GM18505 (cell line): ENCODE data around the gene GTF2B.
"Not testable (repeated sequence)": the region's sequence is repeated elsewhere in the genome, so short reads cannot be mapped to it uniquely, and the experiment has no call there.

Experiments
- ATAC-seq: cut with Tn5 transposase; IDR thresholded peaks from one replicate; pipeline ENCODE4 v1.9.1; 2021; ENCODE audit not compliant: unreplicated experiment
- POLR2A ChIP-seq: IDR thresholded peaks from 4 replicates; pipeline ENCODE4 v1.6.1; 2011; ENCODE audit warnings: borderline replicate concordance; ENCODE audit not compliant: insufficient read depth, insufficient read length; ENCODE audit errors: extremely low read depth

GTF2B gene

DNA sequence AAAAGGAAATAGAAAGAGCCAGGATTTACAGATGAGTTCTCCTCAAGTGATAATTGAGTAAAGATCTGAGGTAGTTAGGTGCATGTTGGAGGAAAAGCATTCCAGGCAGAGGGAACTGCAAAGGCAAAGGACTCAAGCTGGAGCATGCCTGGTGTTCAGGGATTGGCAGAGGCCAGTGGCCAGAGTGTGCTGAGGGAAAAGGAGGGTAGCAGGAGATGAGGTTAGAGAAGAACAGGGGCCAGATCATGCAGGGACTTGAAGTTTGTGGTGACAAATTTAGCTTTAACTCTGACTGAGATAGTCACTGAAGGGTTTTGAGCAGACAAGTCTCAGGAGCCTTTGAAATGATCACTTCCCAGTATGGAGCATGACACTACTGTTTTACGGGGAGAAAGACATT is 19.0 kb upstream of the GTF2B start:
- ATAC-seq: no peak
- TF ChIP-seq POLR2A: no peak

DNA sequence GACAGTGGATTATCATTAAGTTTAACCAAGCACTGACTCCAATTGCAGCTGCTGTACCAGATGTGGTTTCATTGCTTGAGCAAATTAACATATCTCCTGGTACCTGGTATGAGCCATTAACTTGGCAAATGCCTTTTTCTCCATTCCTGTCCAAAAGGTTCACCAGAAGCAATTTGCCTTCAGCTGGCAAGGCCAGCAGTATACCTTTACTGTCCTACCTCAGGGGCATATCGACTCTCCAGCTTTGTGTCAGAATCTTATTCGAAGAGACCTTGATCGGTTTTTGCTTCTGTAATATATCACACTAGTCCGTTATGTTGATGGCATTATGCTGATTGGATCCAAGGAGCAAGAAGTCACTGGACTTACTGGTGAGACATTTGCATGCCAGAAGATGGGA is 9.5 kb upstream of the GTF2B start:
- TF ChIP-seq POLR2A: no peak
- no peak for ATAC-seq

DNA sequence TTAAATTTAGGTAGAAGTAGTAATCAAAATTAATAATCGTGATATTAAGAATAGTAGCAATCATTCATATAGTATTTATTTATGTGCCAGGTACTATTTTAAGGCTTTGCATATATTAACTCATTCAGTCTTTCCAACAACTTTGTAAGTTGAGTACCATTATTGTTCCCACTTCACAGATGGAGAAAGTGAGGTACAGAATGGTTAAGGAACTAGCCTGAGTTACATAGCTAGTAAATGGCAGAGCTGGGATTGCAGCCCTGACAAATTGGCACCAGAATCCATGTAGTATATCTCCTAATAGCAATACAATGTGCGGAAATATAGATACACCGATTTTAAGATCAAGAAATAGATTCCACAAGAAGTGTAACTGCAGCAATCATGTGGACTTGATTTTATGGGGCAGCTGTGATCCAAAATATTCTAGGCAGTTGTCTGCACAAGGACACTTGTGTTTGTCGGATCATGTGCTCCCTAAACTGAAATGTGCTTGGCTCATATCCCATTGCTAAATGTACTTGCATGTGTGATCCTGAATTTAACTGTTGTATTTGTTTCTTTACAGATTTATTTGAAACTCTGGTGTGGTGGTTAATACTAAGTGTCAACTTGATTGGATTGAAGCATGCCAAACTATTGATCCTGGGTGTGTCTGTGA is 5.8 kb upstream of the GTF2B start:
- TF ChIP-seq POLR2A: no peak
- no peak for ATAC-seq

DNA sequence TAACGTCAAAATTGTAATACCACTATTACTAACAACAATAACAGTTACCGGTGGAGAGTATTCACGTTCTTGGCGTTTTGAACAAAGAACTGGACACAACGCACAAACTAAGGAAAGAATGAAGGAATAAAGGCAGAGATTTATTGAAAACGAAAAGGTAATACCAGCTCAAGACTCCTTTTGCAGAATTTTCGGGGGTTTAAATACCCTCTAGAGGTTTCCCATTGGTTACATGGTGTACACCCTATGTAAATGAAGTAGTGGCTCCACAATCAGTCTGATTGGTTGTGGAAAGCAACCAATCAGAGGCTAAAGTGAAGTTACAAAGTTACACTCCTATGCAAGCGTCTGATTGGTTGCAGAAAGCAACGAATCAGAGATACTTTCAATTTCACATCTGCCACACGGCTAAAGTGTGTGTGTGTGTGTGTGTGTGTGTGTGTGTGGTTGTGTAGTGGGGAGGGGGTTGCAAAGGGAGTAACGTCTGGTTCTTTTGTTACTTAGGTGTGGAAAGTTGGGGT is 1.1 kb upstream of the GTF2B start:
- no peak for ATAC-seq
- no peak for TF ChIP-seq POLR2A

DNA sequence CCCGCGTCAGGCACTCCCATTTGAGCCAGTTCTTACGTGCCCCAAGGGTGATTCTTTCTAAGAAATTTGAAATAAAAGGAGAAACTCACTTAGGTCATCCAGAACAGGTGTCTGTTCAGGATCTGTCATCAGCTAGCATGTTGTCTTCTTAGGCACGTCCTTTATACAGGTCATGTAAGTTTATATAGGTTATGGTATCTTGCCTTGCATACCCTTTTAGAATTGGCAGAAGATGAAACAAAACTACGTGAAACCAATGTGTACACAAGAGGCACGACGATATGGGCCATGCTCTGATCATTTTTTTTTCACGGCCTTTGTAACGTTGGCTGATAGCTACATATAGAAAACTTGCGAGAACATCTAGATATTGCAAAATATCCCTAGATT is 579 bp upstream of the GTF2B start:
- no peak for TF ChIP-seq POLR2A
- no peak for ATAC-seq

DNA sequence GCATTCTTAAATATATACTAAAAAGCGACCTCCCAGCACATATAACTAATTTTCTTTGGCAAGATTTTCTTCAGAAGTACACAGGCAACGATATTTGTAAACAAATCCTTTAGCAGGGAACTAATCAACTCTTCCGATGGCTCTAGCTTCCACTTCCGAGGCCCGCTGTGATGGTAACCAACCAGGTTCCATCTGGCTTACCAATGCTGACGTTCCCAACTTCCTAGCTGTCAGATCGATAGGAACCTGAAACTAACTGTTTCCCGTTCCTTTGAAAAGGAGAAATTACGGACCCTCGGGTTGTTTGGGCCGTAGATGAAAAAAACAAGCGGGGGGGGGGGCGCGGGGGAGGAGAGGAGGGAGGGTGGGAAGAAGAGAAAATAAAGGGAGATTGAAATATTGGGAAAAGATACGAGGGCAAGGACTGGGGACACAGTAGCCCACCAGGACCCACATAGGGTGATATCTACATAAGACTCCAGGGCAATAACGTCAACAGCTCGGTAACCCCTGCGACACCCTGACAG is 513 bp downstream of the GTF2B start:
- ATAC-seq: no peak
- TF ChIP-seq POLR2A: no peak

DNA sequence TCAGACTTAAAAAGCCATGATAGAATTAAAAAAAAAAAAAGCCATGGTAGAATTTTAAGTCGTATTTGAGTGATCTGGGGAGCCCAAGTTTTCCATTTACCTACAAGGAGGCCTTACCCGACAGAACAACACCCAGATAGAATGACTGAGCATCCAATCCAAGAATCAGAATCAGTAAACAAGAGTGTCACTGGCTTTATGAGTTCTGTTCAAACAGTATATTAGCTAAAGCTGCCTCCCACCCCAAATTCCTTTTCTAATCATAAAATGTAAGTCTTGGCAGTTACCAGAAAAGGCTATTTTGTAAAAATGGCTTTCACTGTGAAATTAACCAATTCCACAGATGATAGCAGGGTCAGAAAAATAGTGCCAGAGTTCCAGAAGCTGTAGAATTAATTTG is 1.2 kb downstream of the GTF2B start:
- TF ChIP-seq POLR2A: no peak
- ATAC-seq: no peak

DNA sequence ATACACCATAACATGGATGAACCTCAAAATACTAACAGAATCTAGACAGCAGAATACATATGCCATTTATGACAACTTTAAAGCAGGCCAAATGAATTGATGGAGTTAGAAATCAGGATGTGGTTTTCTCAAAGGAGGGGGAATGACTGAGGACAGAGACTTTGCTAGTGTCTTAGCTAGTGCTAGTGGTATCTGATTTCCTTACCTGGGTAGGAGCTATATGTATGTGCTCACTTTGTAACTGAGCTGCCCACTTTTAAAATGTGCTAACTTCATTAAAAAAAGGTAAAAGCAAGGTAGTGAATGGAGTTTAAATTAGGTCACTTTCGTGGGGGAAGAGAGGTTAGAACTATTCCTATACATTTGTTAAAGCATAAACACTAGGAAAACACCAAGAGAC is 2.6 kb downstream of the GTF2B start:
- TF ChIP-seq POLR2A: no peak

DNA sequence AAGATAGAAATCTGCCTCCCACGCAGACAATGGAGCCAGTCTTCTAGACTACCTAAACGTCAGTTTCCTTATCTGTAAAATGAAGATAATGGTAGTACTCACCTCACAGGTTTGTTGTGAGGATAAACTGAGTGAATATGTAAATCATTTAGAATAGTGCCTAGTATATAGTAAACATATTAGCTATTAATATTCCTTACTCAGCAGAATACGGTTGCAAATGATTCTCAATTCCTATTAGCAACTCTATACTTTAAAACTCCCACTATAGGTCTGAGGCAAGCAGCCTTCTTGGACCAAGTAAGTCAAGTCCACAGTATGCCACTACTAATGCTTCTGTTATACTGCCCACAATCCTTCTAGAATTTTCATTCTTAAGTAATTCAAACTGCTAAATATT is 5.4 kb downstream of the GTF2B start:
- no peak for TF ChIP-seq POLR2A
- ATAC-seq: no peak

More for the DNA sequence above, 2.6 kb downstream of the GTF2B start:
- no peak for ATAC-seq

DNA sequence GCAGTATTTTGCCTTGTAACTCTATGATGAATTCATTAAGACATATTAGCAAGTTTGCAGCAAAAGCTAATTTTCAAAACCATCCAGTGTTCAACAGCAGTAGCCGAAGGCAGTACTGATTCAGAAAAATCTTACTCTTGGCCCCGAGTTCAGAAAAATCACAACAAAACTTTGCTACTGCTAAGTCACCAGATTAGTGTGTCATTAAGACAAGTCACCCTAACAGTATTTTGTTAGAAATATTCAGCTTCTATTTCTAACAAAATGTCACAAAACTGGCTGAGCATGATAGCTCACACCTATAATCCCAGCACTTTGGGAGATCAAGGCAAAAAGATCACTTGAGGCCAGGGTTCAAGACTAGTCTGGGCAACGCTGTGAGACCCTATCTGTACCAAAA is 8.2 kb downstream of the GTF2B start:
- no peak for ATAC-seq

DNA sequence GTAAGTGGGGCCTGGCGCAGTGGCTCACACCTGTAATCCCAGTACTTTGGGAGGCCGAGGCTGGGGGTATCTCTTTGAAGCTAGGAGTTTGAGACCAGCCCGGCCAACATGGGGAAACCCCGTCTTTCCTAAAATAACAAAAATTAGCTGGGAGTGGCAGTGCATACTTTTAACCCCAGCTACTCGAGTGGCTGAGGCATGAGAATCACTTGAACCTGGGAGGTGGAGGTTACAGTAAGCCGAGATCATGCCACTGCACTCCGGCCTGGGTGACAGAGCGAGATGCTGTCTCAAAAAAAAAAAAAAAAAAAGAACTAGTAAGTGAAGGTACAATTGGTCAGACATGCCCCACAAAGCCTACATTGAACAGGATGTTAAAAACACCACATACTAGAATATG is 10.7 kb downstream of the GTF2B start:
- not testable (repeated sequence) for ATAC-seq

More for the DNA sequence above, 8.2 kb downstream of the GTF2B start:
- no peak for TF ChIP-seq POLR2A

DNA sequence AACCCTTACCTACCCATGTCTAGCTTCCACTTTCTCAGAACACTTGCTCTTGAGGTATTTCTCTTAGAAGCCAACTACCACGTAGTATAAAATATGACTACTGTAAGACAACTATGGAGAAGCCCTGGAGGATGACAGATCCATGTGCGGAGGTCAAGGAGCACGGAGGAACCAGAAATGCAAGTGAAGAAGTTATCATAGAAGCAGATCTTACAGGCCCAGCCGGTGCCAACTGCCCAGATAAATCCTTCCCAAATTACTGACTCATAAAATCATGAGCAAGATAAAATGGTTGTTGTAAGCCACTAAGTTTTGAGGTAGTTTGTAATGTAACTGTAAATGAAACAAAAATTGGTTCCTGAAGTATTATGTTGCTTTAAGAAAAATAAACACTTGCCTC is 12.6 kb downstream of the GTF2B start:
- TF ChIP-seq POLR2A: no peak
- no peak for ATAC-seq

DNA sequence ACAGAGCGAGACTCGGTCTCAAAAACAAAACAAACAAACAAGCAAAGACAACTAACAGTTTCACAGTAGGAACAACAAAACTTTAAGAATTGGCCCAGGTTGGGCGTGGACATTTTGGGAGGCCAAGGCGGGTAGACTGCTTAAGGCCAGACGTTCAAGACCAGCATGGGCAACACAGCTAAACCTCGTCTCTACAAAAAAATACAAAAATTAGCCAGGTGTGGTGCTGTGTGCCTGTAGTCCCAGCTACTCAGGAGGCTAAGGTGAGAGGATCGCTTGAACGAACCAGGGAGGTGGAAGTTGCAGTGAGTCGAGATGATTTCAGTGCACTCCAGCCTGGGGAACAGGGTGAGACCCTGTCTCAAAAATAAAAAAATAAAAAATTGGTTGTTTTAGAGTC is 13.5 kb downstream of the GTF2B start:
- no peak for ATAC-seq

DNA sequence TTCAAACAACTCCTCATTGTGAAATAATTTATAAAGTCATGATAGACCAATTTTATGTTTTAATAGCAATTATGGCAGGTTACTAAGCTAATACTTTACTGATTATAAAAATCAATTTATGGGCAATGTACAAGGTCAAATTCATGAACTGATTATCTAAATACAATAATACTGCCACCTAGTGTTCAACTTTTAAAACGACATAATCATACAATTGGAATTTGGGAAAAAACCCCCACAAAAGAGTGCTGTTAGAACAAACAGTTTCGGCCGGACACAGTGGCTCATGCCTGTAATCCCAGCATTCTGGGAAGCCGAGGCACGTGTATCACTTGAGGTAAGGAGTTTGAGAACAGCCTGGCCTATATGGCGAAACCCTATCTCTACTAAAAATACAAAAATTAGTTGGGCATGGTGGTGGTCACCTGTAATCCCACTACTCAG is 14.0 kb downstream of the GTF2B start:
- TF ChIP-seq POLR2A: no peak
- ATAC-seq: no peak

More for the DNA sequence above, 13.5 kb downstream of the GTF2B start:
- no peak for TF ChIP-seq POLR2A

DNA sequence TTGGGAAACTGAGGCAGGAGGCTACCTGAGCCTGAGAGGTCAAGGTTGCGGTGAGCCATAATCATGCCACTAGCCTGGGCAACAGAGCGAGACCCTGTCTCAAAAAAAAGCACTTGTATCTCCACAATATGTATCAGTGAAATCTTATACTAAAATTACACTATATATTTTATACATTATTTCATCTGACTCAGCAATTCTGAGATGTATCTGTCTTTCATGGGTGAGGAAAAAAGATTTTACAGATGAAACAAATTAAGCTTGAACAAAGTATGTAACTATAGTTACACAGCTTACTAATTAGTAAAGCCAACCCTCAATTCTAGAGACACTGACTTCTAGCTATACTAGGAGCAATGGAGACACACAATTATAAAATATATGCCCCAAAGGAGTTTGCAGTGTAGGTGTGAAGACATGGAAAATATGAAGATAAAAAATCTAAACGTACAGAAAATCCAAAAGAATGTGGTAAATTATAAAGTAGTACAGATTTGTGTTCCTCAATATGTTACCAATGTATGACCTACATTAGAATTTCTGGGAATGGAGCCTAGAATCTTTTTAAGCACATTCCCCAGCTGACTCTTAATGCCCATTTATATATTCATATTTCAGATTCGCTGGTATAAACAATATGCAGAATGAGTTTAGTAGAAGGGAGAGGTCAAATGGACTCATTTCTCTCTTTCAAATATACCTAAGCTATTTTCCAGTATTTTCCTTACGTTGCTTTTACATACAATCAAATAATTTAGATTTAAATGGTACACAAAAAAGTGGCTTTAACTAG is 14.6 kb downstream of the GTF2B start:
- no peak for ATAC-seq
- TF ChIP-seq POLR2A: no peak

DNA sequence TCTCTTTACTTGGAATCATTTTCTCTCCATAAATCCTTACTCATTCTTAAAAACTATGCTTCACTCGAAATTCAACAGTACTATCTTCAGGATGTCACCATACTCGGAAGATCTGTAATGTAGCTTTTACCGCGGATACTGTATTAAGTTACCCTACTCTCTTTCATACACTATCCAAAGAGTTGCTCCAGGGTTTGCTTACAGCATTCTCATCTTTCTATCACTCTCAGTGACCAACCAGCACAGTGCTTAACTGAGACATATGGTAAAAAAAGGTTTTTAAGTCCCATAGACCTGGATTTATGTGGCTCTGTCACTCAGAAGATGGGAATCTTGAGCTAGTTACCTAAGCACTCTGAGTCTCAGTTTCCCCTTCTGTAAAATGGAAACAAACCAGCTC is 15.8 kb downstream of the GTF2B start:
- no peak for ATAC-seq
- no peak for TF ChIP-seq POLR2A
